ENCODE results near the gene MFF. TPM values are rescaled to one million over a fixed set of nuclear protein-coding genes. Genes with fewer than 3 reads are reported as not detected.

The MFF gene
- total RNA-seq, 1 donor from 2014 or later, result 94.8 TPM

DNA sequence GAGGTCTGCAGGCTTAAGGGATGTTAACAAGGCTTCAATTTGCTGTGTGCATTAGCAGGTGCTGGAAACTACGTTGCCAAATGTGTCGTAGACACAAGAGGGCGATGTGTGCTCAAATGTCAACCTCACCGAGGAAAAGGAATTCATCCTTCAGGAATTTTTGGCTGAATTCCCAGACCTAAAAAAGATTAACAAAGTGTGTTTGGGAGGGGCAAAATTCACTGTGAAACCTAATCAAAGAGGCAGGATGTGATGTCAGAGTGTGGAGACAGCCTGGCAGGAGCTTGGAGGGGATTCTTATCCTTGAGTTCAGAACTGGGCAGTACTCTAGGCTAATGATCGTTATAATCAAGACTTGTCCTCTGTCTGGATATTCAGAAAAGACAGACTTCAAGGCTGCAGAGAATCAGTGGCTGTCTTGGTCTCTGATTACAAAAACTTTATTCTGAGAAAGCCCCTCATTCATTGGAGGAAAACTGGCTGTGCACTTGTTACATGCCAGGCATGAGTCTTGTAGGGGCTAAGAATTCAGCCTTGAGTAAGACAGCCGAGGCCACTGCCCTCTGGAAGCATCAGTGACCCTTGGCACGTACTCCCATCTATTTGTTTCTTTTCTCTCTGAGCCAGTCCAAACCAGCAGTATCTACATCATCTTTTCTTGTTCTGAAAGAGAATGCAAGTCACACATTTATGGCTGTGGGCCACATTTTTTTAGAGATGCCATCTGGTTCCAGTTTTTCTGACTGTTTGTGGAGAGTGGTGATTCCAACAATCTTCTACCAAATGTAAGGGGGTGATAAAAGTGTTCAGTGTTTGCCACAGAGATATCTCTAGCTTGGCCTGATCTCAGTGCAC is 81.4 kb downstream of the MFF start:
- peak; percentile 89 for DNase-seq (ENCODE audit: low read depth)

More for the DNA sequence above, 81.4 kb downstream of the MFF start:
- H3K27me3 ChIP-seq (ENCODE audit: control insufficient read depth, insufficient read depth, low read length), result no peaks in the 10 kb centered on the region
- no peak overlapping the region for H3K4me3 ChIP-seq (ENCODE audit: low read depth, low read length)
- TF ChIP-seq, protein P1, sequence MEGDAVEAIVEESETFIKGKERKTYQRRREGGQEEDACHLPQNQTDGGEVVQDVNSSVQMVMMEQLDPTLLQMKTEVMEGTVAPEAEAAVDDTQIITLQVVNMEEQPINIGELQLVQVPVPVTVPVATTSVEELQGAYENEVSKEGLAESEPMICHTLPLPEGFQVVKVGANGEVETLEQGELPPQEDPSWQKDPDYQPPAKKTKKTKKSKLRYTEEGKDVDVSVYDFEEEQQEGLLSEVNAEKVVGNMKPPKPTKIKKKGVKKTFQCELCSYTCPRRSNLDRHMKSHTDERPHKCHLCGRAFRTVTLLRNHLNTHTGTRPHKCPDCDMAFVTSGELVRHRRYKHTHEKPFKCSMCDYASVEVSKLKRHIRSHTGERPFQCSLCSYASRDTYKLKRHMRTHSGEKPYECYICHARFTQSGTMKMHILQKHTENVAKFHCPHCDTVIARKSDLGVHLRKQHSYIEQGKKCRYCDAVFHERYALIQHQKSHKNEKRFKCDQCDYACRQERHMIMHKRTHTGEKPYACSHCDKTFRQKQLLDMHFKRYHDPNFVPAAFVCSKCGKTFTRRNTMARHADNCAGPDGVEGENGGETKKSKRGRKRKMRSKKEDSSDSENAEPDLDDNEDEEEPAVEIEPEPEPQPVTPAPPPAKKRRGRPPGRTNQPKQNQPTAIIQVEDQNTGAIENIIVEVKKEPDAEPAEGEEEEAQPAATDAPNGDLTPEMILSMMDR (IDR thresholded peaks at IDR 0.05; ENCODE audit: insufficient read depth, low read length, poor library complexity, severe bottlenecking), result peak; percentile 74
- H3K36me3 ChIP-seq (ENCODE audit: control insufficient read depth, insufficient read depth, low read length), result no peaks in the 10 kb centered on the region

Other genes with a start within 250 kb of the MFF start
- gene COL4A4, start 161.0 kb upstream of the MFF start, total RNA-seq, result 3.4 and 4.0 TPM in 2 replicates
- gene COL4A3, start 160.6 kb upstream of the MFF start, total RNA-seq, result 0.96 and 2.3 TPM in 2 replicates
- gene TM4SF20, start 54.1 kb downstream of the MFF start, total RNA-seq, result not detected in 2 replicates
- not detected in 2 replicates for gene SCYGR1, start 62.7 kb downstream of the MFF start, total RNA-seq
- 75.1 and 109 TPM in 2 replicates for gene AGFG1, start 146.9 kb downstream of the MFF start, total RNA-seq